Neural cell (in vitro differentiated cells): ENCODE measurements around the gene SPAG7.

Experiments
- EZH2 ChIP-seq: fragments of 200-600, 300-800 bp; shearing (Covaris generic), sonication (generic); IDR thresholded peaks from 2 replicates; pipeline ENCODE4 v1.6.1; 2014; ENCODE audit warnings: antibody characterized with exemption, low read length, borderline replicate concordance, mild to moderate bottlenecking; ENCODE audit not compliant: insufficient read depth, poor library complexity, severe bottlenecking
- POLR2AphosphoS5 ChIP-seq: IDR thresholded peaks from 2 replicates; pipeline ENCODE4 v1.6.1; 2012
- REST ChIP-seq: IDR thresholded peaks from 2 replicates; pipeline ENCODE4 v1.6.1; 2012; ENCODE audit warnings: borderline replicate concordance

- no peak for TF ChIP-seq EZH2
- TF ChIP-seq POLR2AphosphoS5, result no peak
- TF ChIP-seq REST, result no peak
These were observed 31.9 kb upstream of the SPAG7 start for GRCh38 chr17:4999430-5000093.
